H9 (cell line): ENCODE measurements around the gene SLC22A12. TPM values are rescaled to one million over a fixed set of nuclear protein-coding genes. Genes with fewer than 3 reads are reported as not detected.

Experiments used
- DNase-seq: peaks from one replicate; pipeline ENCODE4 v3.0.0-alpha.2; 2017
- H2AFZ ChIP-seq: one replicate; pipeline ENCODE4 v1.6.1; 2013; ENCODE audit warnings: mild to moderate bottlenecking, low read length, control low read depth, moderate library complexity
- H2AK5ac ChIP-seq: 2 replicates; pipeline ENCODE4 v1.6.1; 2013; ENCODE audit warnings: low read length, control low read depth, mixed read lengths; ENCODE audit not compliant: insufficient read length
- H2BK120ac ChIP-seq: one replicate; pipeline ENCODE4 v1.6.1; 2013; ENCODE audit warnings: low read depth, mild to moderate bottlenecking, low read length, control low read depth, inconsistent platforms; ENCODE audit not compliant: poor library complexity, severe bottlenecking
- H2BK12ac ChIP-seq: 2 replicates; pipeline ENCODE4 v1.6.1; 2013; ENCODE audit warnings: low read length, control low read depth, mixed read lengths, low read depth; ENCODE audit not compliant: insufficient read length
- H2BK15ac ChIP-seq: 2 replicates; pipeline ENCODE4 v1.6.1; 2013; ENCODE audit warnings: low read depth, low read length, control low read depth
- H2BK20ac ChIP-seq: one replicate; pipeline ENCODE4 v1.6.1; 2013; ENCODE audit warnings: low read depth, mild to moderate bottlenecking, low read length, control low read depth, inconsistent platforms; ENCODE audit not compliant: poor library complexity, severe bottlenecking
- H2BK5ac ChIP-seq: 2 replicates; pipeline ENCODE4 v1.6.1; 2013; ENCODE audit warnings: low read length, control low read depth, mixed read lengths; ENCODE audit not compliant: insufficient read length
- H3K14ac ChIP-seq: 2 replicates; pipeline ENCODE4 v1.6.1; 2013; ENCODE audit warnings: low read length, control low read depth; ENCODE audit not compliant: insufficient read depth
- H3K18ac ChIP-seq: 2 replicates; pipeline ENCODE4 v1.6.1; 2013; ENCODE audit warnings: low read depth, mild to moderate bottlenecking, mixed read lengths, low read length, control low read depth; ENCODE audit not compliant: insufficient read length
- H3K23ac ChIP-seq: 2 replicates; pipeline ENCODE4 v1.6.1; 2013; ENCODE audit warnings: low read length, control low read depth, mixed read lengths, low read depth; ENCODE audit not compliant: insufficient read length
- H3K23me2 ChIP-seq: 2 replicates; pipeline ENCODE4 v1.6.1; 2013; ENCODE audit warnings: low read depth, mild to moderate bottlenecking, mixed read lengths, low read length, control low read depth; ENCODE audit not compliant: insufficient read length, poor library complexity, severe bottlenecking
- H3K27ac ChIP-seq: 2 replicates; pipeline ENCODE4 v1.5.1; 2013; ENCODE audit warnings: low read length, control low read depth, mixed read lengths, low read depth; ENCODE audit not compliant: insufficient read length
- H3K27me3 ChIP-seq: 2 replicates; pipeline ENCODE4 v1.6.1; 2013; ENCODE audit warnings: low read length, control low read depth, inconsistent platforms; ENCODE audit not compliant: insufficient read depth
- H3K4ac ChIP-seq: 2 replicates; pipeline ENCODE4 v1.6.1; 2013; ENCODE audit warnings: low read depth, mild to moderate bottlenecking, control low read depth, inconsistent platforms, low read length, moderate library complexity
- H3K4me1 ChIP-seq: 2 replicates; pipeline ENCODE4 v1.6.1; 2013; ENCODE audit warnings: low read length, control low read depth, inconsistent platforms; ENCODE audit not compliant: insufficient read depth
- H3K4me2 ChIP-seq: 2 replicates; pipeline ENCODE4 v1.6.1; 2013; ENCODE audit warnings: low read length, control low read depth, mixed read lengths; ENCODE audit not compliant: insufficient read length, insufficient read depth
- H3K56ac ChIP-seq: 2 replicates; pipeline ENCODE4 v1.6.1; 2013; ENCODE audit warnings: low read depth, mild to moderate bottlenecking, mixed read lengths, low read length, control low read depth; ENCODE audit not compliant: insufficient read length
- H3K79me1 ChIP-seq: 2 replicates; pipeline ENCODE4 v1.6.1; 2013; ENCODE audit warnings: low read depth, mild to moderate bottlenecking, moderate library complexity, low read length, control low read depth, inconsistent platforms; ENCODE audit not compliant: insufficient read depth, poor library complexity, severe bottlenecking
- H3K79me2 ChIP-seq: 2 replicates; pipeline ENCODE4 v1.6.1; 2013; ENCODE audit warnings: low read length, control low read depth, inconsistent platforms; ENCODE audit not compliant: insufficient read depth
- H3K9ac ChIP-seq: 2 replicates; pipeline ENCODE4 v1.6.1; 2013; ENCODE audit warnings: low read length, control low read depth, mixed read lengths; ENCODE audit not compliant: insufficient read length; ENCODE audit errors: extremely low read depth
- H3K9me3 ChIP-seq: one replicate; pipeline ENCODE4 v1.6.1; 2013; ENCODE audit warnings: low read depth, low read length, inconsistent platforms; ENCODE audit not compliant: control insufficient read depth
- H3T11ph ChIP-seq: one replicate; pipeline ENCODE4 v1.6.1; 2013; ENCODE audit warnings: mild to moderate bottlenecking, low read length, control low read depth, inconsistent platforms
- H4K20me1 ChIP-seq: one replicate; pipeline ENCODE4 v1.6.1; 2013; ENCODE audit not compliant: control insufficient read depth, insufficient read length, insufficient read depth
- H4K5ac ChIP-seq: 2 replicates; pipeline ENCODE4 v1.6.1; 2013; ENCODE audit warnings: low read depth, mild to moderate bottlenecking, mixed read lengths, low read length, control low read depth; ENCODE audit not compliant: insufficient read length
- H4K8ac ChIP-seq: replicated peaks from 2 replicates; pipeline ENCODE4 v1.6.1; 2013; ENCODE audit warnings: low read length, control low read depth, mixed read lengths, low read depth; ENCODE audit not compliant: insufficient read length
- H4K91ac ChIP-seq: 2 replicates; pipeline ENCODE4 v1.6.1; 2013; ENCODE audit warnings: low read depth, mild to moderate bottlenecking, moderate library complexity, mixed read lengths, low read length, control low read depth; ENCODE audit not compliant: insufficient read length
- H3K27ac Mint-ChIP-seq, 3 experiments: 2 replicates in 2 of 3; 3 replicates in 1 of 3; pipeline ENCODE4 v1.8.0; 2020 to 2021; ENCODE audit warnings: mixed read lengths in 3 of 3, mild to moderate bottlenecking in 1 of 3, moderate library complexity in 1 of 3
- H3K27me3 Mint-ChIP-seq: 2 replicates; pipeline ENCODE4 v1.8.0; 2021; ENCODE audit warnings: low read depth, mild to moderate bottlenecking, moderate library complexity, mixed read lengths
- H3K36me3 Mint-ChIP-seq, 3 experiments: 2 replicates in 2 of 3; 3 replicates in 1 of 3; pipeline ENCODE4 v1.8.0; 2020 to 2021; ENCODE audit warnings: low read depth in 3 of 3, mixed read lengths in 3 of 3; ENCODE audit not compliant: insufficient read depth in 1 of 3
- H3K4me1 Mint-ChIP-seq, 2 experiments: 2 replicates each; pipeline ENCODE4 v1.8.0; 2020; ENCODE audit warnings: mixed read lengths in 2 of 2
- H3K4me3 Mint-ChIP-seq, 2 experiments: 2 replicates in 1 of 2; 3 replicates in 1 of 2; pipeline ENCODE4 v1.8.0; 2020 to 2021; ENCODE audit warnings: mild to moderate bottlenecking in 2 of 2, mixed read lengths in 2 of 2, moderate library complexity in 1 of 2
- H3K9me3 Mint-ChIP-seq, 2 experiments: 2 replicates in 1 of 2; 3 replicates in 1 of 2; pipeline ENCODE4 v1.8.0; 2020; ENCODE audit warnings: mild to moderate bottlenecking in 2 of 2, mixed read lengths in 2 of 2, moderate library complexity in 1 of 2
- WGBS: extraction: QIAGEN DNeasy Blood & Tissue Kit; methylation state at CpG from one replicate; pipeline ENCODE4 v1.1.7; 2013; ENCODE audit warnings: missing lambda C conversion rate, low lambda C conversion rate, mixed read lengths; ENCODE audit not compliant: insufficient read length; ENCODE audit errors: extremely low coverage; 5-methylcytosine and 5-hydroxymethylcytosine counted together
- total RNA-seq: library from RNA; stranded (reverse); gene quantifications from 2 replicates; pipeline ENCODE4 v1.2.1, GENCODE V29; 2021
- TF ChIP-seq, protein P1 (sequence below): fragments of 200-600 bp; sonication (generic); conservative IDR thresholded peaks from 3 replicates; pipeline ENCODE4 v1.8.0; 2021; ENCODE audit warnings: antibody characterized with exemption, mild to moderate bottlenecking

SLC22A12 gene
- total RNA-seq, 1 experiment from 2014 or later: not detected

- H3K14ac ChIP-seq: no peak overlapping the region
- no peaks in the 10 kb centered on the region for H3K36me3 Mint-ChIP-seq
- H3K23ac ChIP-seq: no peak overlapping the region
- no peaks in the 10 kb centered on the region for H3K9me3 Mint-ChIP-seq
- H3K79me1 ChIP-seq: no peaks in the 10 kb centered on the region
- H3K23me2 ChIP-seq: no peaks in the 10 kb centered on the region
- no peak overlapping the region for H3T11ph ChIP-seq
- no peak for DNase-seq
- peaks cover 13% of the 10 kb centered on the region for H3K27me3 Mint-ChIP-seq
- H3K18ac ChIP-seq: no peak overlapping the region
- no peak overlapping the region for H3K27ac ChIP-seq
- H2AFZ ChIP-seq: no peak overlapping the region
- H2AK5ac ChIP-seq: no peak overlapping the region
- H3K4me1 Mint-ChIP-seq: peaks cover 5 to 27% of the 10 kb centered on the region in 2 experiments
- no peak overlapping the region for H2BK20ac ChIP-seq
- H4K91ac ChIP-seq: no peak overlapping the region
- no peak overlapping the region for H3K4me3 Mint-ChIP-seq
- H4K5ac ChIP-seq: no peak overlapping the region
- no peaks in the 10 kb centered on the region for H3K27me3 ChIP-seq
- H3K56ac ChIP-seq: no peak overlapping the region
- no peak overlapping the region for H2BK5ac ChIP-seq
- no peak overlapping the region for H2BK120ac ChIP-seq
- H2BK12ac ChIP-seq: no peak overlapping the region
- H3K9ac ChIP-seq: no peak overlapping the region
- no peak overlapping the region for H3K27ac Mint-ChIP-seq
- no peaks in the 10 kb centered on the region for H3K4me1 ChIP-seq
- H3K79me2 ChIP-seq: no peaks in the 10 kb centered on the region
- H3K9me3 ChIP-seq: no peaks in the 10 kb centered on the region
- H3K4ac ChIP-seq: no peak overlapping the region
- H3K4me2 ChIP-seq: no peak overlapping the region
- WGBS: no CpG with 5 or more reads among the region's 55 CpGs
- H2BK15ac ChIP-seq: no peak overlapping the region
- H4K8ac ChIP-seq: no peak overlapping the region
- TF ChIP-seq, protein P1, sequence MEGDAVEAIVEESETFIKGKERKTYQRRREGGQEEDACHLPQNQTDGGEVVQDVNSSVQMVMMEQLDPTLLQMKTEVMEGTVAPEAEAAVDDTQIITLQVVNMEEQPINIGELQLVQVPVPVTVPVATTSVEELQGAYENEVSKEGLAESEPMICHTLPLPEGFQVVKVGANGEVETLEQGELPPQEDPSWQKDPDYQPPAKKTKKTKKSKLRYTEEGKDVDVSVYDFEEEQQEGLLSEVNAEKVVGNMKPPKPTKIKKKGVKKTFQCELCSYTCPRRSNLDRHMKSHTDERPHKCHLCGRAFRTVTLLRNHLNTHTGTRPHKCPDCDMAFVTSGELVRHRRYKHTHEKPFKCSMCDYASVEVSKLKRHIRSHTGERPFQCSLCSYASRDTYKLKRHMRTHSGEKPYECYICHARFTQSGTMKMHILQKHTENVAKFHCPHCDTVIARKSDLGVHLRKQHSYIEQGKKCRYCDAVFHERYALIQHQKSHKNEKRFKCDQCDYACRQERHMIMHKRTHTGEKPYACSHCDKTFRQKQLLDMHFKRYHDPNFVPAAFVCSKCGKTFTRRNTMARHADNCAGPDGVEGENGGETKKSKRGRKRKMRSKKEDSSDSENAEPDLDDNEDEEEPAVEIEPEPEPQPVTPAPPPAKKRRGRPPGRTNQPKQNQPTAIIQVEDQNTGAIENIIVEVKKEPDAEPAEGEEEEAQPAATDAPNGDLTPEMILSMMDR: no peak
- H4K20me1 ChIP-seq: no peaks in the 10 kb centered on the region
Observed at GRCh38 chr11:64607381-64607985, 16.5 kb downstream of the SLC22A12 start.
